GM19099 (cell line): ENCODE results near the gene BCAN.

Experiments used
- POLR2A ChIP-seq: IDR thresholded peaks from 3 replicates; pipeline ENCODE4 v1.6.1; 2011; ENCODE audit warnings: low read depth; ENCODE audit not compliant: insufficient read length; ENCODE audit errors: extremely low read depth

The BCAN gene

GRCh38 chr1:156648496-156648895 lies 6.6 kb downstream of the BCAN start:
- no peak for TF ChIP-seq POLR2A

DNA sequence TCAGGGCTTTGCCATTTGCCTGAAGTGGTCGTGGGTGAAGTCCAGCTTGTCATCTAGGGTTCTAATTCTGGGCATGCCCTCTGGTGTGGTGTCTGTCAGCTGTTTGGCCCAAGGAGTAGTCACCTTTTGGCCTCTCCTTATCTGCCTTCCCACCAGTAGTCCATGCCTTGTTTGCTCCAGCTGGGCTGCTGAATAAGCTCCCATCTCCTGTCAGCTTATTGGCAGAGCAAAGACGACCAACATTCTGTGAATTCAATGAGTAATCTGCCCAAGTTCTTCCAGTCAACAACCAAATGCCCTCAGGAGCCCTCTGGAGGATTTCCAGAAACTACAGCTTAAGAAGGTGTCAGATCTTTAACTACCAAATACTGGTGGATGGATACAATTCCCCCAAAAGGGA lies 7.0 kb downstream of the BCAN start:
- no peak for TF ChIP-seq POLR2A

GRCh38 chr1:156652131-156652991 lies 10.4 kb downstream of the BCAN start:
- no peak for TF ChIP-seq POLR2A

DNA sequence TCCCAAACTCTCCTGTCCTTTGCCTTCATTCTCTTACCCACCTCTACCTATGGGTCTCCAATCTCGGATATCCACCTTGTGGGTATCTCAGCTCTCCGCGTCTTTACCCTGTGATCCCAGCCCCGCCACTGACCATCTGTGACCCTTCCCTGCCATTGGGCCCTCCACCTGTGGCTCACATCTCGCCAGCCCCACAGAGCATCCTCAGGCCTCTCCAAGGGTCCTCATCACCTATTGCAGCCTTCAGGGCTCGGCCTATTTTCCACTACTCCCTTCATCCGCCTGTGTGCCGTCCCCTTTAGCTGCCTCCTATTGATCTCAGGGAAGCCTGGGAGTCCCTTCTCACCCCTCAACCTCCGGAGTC lies 11.1 kb downstream of the BCAN start:
- TF ChIP-seq POLR2A = no peak

GRCh38 chr1:156654700-156655099 lies 12.8 kb downstream of the BCAN start:
- TF ChIP-seq POLR2A = no peak

GRCh38 chr1:156655151-156655903 lies 13.4 kb downstream of the BCAN start:
- TF ChIP-seq POLR2A = no peak

GRCh38 chr1:156655904-156656516 lies 14.1 kb downstream of the BCAN start:
- no peak for TF ChIP-seq POLR2A

DNA sequence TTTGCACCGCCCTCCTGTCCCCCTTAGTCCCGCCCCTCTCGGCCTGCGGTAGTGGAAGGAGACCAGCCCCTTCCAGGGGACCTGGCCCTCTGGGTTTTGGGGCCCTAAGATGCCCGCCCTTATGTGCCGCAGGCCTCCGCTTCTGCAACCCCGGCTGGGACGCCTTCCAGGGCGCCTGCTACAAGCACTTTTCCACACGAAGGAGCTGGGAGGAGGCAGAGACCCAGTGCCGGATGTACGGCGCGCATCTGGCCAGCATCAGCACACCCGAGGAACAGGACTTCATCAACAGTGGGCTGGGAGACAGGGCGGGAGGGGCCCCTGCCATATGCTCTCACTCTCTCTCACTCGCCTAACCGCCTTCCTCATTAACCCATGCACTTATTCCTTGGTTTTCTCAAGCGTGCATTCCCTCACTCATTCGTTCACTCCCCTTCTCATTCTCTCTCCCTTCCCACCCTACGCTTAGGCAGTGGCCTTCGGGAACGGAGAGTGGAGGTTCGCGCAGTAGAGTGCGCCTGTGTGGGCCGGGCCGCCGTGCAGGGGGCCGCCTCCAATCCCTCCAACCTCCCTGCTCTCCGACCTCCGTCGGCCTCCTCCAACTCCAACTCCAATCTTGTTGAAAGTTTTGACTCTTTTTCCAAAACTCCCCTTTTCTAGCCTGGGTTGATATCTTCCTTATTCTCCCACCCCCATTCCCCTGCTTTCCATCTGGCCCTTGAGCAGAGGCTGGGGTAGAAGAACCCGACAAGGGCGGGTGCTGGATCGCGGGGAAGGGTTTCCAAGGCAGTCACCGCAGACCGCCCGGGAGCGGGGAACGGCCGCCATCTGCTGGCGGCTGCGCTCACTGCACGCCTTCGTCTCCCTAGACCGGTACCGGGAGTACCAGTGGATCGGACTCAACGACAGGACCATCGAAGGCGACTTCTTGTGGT lies 15.2 kb downstream of the BCAN start:
- TF ChIP-seq POLR2A = no peak

DNA sequence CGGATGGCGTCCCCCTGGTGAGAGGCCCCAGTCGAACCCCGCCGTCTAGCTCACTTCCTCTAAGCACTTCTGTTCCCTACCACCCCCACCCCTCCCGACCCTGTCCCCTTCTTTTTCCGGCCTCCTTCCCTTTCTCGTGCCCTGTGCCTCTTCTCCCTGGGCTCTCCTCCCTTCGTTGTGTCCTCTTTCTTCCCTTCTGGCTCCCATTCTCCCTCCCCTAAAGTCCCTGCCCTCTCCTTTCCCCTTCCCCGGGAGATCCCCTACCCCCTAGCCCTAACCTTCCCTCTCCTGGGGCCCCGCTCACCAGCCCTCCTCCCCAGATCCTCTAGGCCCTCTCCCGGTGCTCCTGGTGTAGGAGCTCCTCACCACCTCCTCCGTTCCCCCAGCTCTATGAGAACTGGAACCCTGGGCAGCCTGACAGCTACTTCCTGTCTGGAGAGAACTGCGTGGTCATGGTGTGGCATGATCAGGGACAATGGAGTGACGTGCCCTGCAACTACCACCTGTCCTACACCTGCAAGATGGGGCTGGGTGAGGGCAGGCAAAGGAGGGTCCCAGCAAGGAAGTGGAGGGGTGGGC lies 15.9 kb downstream of the BCAN start:
- no peak for TF ChIP-seq POLR2A

- TF ChIP-seq POLR2A = no peak
Measured at GRCh38 chr1:156658496-156658895, 16.6 kb downstream of the BCAN start.

DNA sequence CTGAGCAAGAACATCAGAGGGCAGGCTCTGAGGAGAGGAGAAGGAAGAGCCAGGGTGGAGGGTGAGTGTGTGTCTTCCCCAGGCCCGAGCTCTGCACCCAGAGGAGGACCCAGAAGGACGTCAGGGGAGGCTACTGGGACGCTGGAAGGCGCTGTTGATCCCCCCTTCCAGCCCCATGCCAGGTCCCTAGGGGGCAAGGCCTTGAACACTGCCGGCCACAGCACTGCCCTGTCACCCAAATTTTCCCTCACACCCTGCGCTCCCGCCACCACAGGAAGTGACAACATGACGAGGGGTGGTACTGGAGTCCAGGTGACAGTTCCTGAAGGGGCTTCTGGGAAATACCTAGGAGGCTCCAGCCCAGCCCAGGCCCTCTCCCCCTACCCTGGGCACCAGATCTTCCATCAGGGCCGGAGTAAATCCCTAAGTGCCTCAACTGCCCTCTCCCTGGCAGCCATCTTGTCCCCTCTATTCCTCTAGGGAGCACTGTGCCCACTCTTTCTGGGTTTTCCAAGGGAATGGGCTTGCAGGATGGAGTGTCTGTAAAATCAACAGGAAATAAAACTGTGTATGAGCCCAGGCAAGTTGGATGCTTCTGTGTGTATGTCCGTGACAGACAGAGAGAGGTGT lies 17.1 kb downstream of the BCAN start:
- no peak for TF ChIP-seq POLR2A

- no peak for TF ChIP-seq POLR2A
Measured at GRCh38 chr1:156659661-156659987, 17.7 kb downstream of the BCAN start.

- TF ChIP-seq POLR2A = peak; percentile 38
Measured at GRCh38 chr1:156659988-156660751, 18.3 kb downstream of the BCAN start.
